Hepatocyte (in vitro differentiated cells): ENCODE measurements around the gene SRMS. TPM values are rescaled to one million over a fixed set of nuclear protein-coding genes. Genes with fewer than 3 reads are reported as not detected.
"Not testable (repeated sequence)": the region's sequence is repeated elsewhere in the genome, so short reads cannot be mapped to it uniquely, and the experiment has no call there.

Source experiments
- DNase-seq: peaks from one replicate; pipeline ENCODE4 v3.0.0-alpha.2; 2016; ENCODE audit warnings: low spot score
- H2AFZ ChIP-seq: fragments of 200-600 bp; sonication (generic); 2 replicates; pipeline ENCODE4 v1.6.0; 2016; ENCODE audit warnings: antibody characterized with exemption, mild to moderate bottlenecking
- H3K27ac ChIP-seq: fragments of 200-600 bp; sonication (generic); 2 replicates; pipeline ENCODE4 v1.5.1; 2016; ENCODE audit warnings: mild to moderate bottlenecking
- H3K27me3 ChIP-seq: fragments of 200-600 bp; sonication (generic); 2 replicates; pipeline ENCODE4 v1.6.1; 2016
- H3K36me3 ChIP-seq: fragments of 200-600 bp; sonication (generic); replicated peaks from 2 replicates; pipeline ENCODE4 v1.5.1; 2016; ENCODE audit warnings: low read depth; ENCODE audit not compliant: insufficient read depth
- H3K4me1 ChIP-seq: fragments of 200-600 bp; sonication (generic); 2 replicates; pipeline ENCODE4 v1.5.1; 2016; ENCODE audit warnings: mild to moderate bottlenecking, moderate library complexity; ENCODE audit not compliant: insufficient read depth
- H3K4me2 ChIP-seq: fragments of 200-600 bp; sonication (generic); 2 replicates; pipeline ENCODE4 v1.6.0; 2016
- H3K4me3 ChIP-seq: fragments of 200-600 bp; sonication (generic); 2 replicates; pipeline ENCODE4 v1.5.1; 2016; ENCODE audit warnings: mild to moderate bottlenecking
- H3K79me2 ChIP-seq: fragments of 200-600 bp; sonication (generic); 2 replicates; pipeline ENCODE4 v1.6.0; 2017; ENCODE audit warnings: mild to moderate bottlenecking
- H3K9me2 ChIP-seq: fragments of 200-600 bp; sonication (generic); replicated peaks from 2 replicates; pipeline ENCODE4 v1.6.0; 2017; ENCODE audit warnings: mild to moderate bottlenecking; ENCODE audit not compliant: insufficient read depth
- H3K9me3 ChIP-seq: fragments of 200-600 bp; sonication (generic); 2 replicates; pipeline ENCODE4 v1.5.1; 2016; ENCODE audit warnings: low read depth, mild to moderate bottlenecking
- H4K20me1 ChIP-seq: fragments of 200-600 bp; sonication (generic); 2 replicates; pipeline ENCODE4 v1.6.0; 2016; ENCODE audit warnings: mild to moderate bottlenecking; ENCODE audit not compliant: insufficient read depth, poor library complexity, severe bottlenecking
- EZH2 ChIP-seq: fragments of 200-600 bp; sonication (generic); IDR thresholded peaks from 2 replicates; pipeline ENCODE4 v1.6.1; 2016; ENCODE audit warnings: antibody characterized with exemption, mild to moderate bottlenecking, borderline replicate concordance
- EZH2phosphoT487 ChIP-seq: fragments of 200-600 bp; sonication (generic); IDR thresholded peaks from one replicate; pipeline ENCODE4 v1.6.1; 2018; ENCODE audit warnings: antibody characterized with exemption, mild to moderate bottlenecking, low read depth, moderate library complexity; ENCODE audit not compliant: unreplicated experiment, severe bottlenecking
- WGBS: methylation state at CpG from one replicate; pipeline ENCODE4 v1.1.6; 2016; ENCODE audit warnings: low lambda C conversion rate; ENCODE audit errors: missing lambda C conversion rate; 5-methylcytosine and 5-hydroxymethylcytosine counted together
- polyA plus RNA-seq: library from polyadenylated mRNA; unstranded; fragments of >200 nt; fragmentation: Nextera tagmentation; extraction: Ambion mirVana; gene quantifications from 2 replicates; pipeline ENCODE4 v1.2.1, GENCODE V29; 2016
- total RNA-seq: library from RNA; depleted of rRNA; stranded (reverse); fragments of >200 nt; gene quantifications from 2 replicates; pipeline ENCODE4 v1.2.3, GENCODE V29; 2014
- TF ChIP-seq, protein P1 (sequence below): fragments of 200-600 bp; sonication (generic); IDR thresholded peaks from 2 replicates; pipeline ENCODE4 v1.5.1; 2016; ENCODE audit warnings: antibody characterized with exemption, mild to moderate bottlenecking; ENCODE audit not compliant: poor library complexity

Gene SRMS
- total and polyA plus RNA-seq, 2 experiments from 2014 or later = not detected

DNA sequence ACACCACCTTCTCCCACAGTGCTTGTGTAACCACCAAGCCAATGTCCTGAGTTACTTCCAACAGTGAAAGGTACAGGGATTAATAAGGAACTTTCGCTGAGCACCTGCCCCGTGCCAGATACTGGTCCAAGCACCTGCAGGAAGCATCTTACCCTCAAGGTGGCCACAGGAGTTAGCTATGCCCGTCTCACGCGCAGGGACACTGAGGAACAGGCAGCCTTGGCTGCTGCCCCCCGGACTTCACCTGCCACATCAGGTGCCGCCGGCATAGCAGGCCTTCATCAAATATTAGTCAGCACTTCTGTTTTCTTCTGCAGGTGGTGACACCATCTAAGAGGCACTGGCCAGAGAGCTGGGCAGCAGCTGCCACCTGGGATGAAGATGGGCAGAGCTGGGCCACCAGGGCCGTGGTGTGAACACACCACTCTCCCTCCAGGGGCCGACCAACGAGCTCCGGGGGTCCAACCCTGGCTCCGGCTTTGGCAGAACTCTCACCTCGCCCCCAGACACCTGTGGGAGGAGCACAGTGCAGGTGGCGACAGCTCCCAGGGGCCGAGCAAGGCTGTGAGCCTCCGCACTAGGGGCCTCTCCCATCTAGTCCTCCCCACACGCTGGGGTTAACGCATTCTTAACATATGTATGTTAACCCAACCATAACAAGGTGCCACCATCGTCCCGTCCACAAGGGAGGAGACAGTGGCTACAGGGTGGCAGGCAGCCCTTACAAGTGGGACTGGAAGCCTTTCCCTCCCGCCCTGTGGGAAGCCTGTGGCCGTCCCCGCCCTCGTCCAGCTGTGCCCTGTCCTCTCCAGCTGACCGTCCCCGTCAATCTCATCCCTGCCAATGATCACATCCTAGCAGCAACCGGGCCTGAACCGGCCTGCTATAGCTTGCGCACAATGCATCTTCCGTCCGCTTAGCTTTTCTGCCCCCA, 29.9 kb downstream of the SRMS start:
- Histone ChIP-seq H3K9me2 (no peaks in the 10 kb centered on the region), H3K36me3 (no peaks in the 10 kb centered on the region), H2AFZ (no peak overlapping the region), H3K4me2 (no peak overlapping the region), H3K27ac (no peak overlapping the region), H4K20me1 (peaks cover 16% of the 10 kb centered on the region), H3K9me3 (no peaks in the 10 kb centered on the region), H3K79me2 (peaks cover 16% of the 10 kb centered on the region), H3K4me3 (no peak overlapping the region), H3K27me3 (peaks cover 5% of the 10 kb centered on the region), H3K4me1 (peaks cover 13% of the 10 kb centered on the region)
- WGBS = 90% methylated on average over 32 of the region's 32 CpGs
- TF ChIP-seq, protein P1, sequence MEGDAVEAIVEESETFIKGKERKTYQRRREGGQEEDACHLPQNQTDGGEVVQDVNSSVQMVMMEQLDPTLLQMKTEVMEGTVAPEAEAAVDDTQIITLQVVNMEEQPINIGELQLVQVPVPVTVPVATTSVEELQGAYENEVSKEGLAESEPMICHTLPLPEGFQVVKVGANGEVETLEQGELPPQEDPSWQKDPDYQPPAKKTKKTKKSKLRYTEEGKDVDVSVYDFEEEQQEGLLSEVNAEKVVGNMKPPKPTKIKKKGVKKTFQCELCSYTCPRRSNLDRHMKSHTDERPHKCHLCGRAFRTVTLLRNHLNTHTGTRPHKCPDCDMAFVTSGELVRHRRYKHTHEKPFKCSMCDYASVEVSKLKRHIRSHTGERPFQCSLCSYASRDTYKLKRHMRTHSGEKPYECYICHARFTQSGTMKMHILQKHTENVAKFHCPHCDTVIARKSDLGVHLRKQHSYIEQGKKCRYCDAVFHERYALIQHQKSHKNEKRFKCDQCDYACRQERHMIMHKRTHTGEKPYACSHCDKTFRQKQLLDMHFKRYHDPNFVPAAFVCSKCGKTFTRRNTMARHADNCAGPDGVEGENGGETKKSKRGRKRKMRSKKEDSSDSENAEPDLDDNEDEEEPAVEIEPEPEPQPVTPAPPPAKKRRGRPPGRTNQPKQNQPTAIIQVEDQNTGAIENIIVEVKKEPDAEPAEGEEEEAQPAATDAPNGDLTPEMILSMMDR = no peak
- no peak for DNase-seq

- not testable (repeated sequence) for H3K4me2 ChIP-seq, H3K79me2 ChIP-seq, H3K9me2 ChIP-seq, H3K27me3 ChIP-seq, DNase-seq, H3K4me3 ChIP-seq, H2AFZ ChIP-seq, H3K27ac ChIP-seq, H3K4me1 ChIP-seq, H4K20me1 ChIP-seq, H3K36me3 ChIP-seq, H3K9me3 ChIP-seq
- WGBS = 86% methylated on average over 10 of the region's 10 CpGs
Measured at GRCh38 chr20:63514520-63514919, 33.0 kb downstream of the SRMS start.

DNA sequence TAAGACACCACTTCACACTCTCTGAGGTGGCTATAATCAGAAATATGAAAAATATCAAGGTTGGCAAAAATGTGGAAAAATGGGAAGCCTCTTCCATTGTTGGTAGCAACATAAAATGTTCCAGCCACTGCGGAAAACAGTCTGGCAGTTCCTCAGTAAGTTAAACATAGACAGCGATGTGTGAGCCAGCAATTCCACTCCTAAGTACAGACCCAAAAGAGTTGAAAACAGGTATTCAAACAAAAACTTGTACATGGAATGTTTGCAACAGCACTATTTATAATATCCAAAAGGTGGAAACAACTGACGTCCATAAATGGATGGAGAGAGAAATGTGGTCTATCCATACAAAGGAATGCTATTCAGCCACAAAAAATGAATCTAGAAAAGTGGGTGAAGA, 34.3 kb downstream of the SRMS start:
- Histone ChIP-seq H2AFZ (no peak overlapping the region), H3K9me2 (no peaks in the 10 kb centered on the region), H3K4me1 (no peaks in the 10 kb centered on the region), H3K4me2 (no peak overlapping the region), H3K79me2 (no peaks in the 10 kb centered on the region), H3K4me3 (no peak overlapping the region), H3K9me3 (no peaks in the 10 kb centered on the region), H3K36me3 (no peaks in the 10 kb centered on the region), H3K27me3 (peaks cover 5% of the 10 kb centered on the region), H4K20me1 (no peaks in the 10 kb centered on the region), H3K27ac (no peak overlapping the region)
- TF ChIP-seq EZH2 (no peak), EZH2phosphoT487 (no peak)
- TF ChIP-seq, protein P1 = no peak
- no peak for DNase-seq
- 93% methylated on average over 3 of the region's 3 CpGs for WGBS

DNA sequence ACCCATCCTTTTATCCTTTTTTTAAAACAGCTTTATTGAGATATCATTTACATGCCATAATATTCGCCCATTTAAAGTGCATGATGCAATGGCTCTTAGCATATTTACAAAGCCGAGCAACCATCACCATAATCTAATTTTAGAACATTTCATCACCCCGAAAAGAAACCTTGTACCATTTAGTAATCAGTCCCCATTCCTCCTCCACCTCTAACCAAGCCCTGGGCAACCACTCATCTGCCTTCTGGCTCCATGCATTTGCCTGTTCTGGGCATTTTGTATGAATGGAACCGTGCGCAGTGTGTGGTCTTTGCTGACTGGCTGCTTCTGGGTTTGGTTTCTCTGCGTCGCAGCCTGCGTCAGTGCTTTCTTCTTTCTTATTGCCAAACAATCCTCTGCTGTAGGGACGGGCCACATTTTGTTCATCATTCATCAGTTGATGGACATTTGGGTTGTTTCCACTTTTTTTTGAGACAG, 38.4 kb downstream of the SRMS start:
- no peak overlapping the region for H3K4me2 ChIP-seq
- no peak overlapping the region for H3K27ac ChIP-seq
- H3K27me3 ChIP-seq = peaks cover 6% of the 10 kb centered on the region
- TF ChIP-seq EZH2phosphoT487 (no peak), EZH2 (no peak)
- TF ChIP-seq, protein P1 = no peak
- H3K79me2 ChIP-seq = no peaks in the 10 kb centered on the region
- no peak overlapping the region for H3K4me3 ChIP-seq
- DNase-seq = no peak
- no peaks in the 10 kb centered on the region for H4K20me1 ChIP-seq
- H2AFZ ChIP-seq = no peak overlapping the region
- H3K9me3 ChIP-seq = no peaks in the 10 kb centered on the region
- 92% methylated on average over 9 of the region's 9 CpGs for WGBS
- no peaks in the 10 kb centered on the region for H3K36me3 ChIP-seq
- H3K4me1 ChIP-seq = no peaks in the 10 kb centered on the region
- H3K9me2 ChIP-seq = no peaks in the 10 kb centered on the region
